Measurements from ENCODE around the gene SNCAIP. TPM values are rescaled to one million over a fixed set of nuclear protein-coding genes. Genes with fewer than 3 reads are reported as not detected.
A peak's percentile ranks its signal among the peaks of the same experiment; 100 is the strongest.

The SNCAIP gene
- total and polyA plus RNA-seq, 2 of the 4 experiments (the other 2 are of a cell fraction), result 15.3 to 19.0 TPM

- CTCF ChIA-PET, result no interaction called here
Measured at GRCh38 chr5:122312591-122313406, 762 bp downstream of the SNCAIP start.

More at GRCh38 chr5:122312591-122313406, 762 bp downstream of the SNCAIP start:
- Histone ChIP-seq H3K56ac (ENCODE audit: extremely low read depth, insufficient read depth, low read length) (peak overlapping the region; percentile 56), H2AK9ac (replicated peaks; ENCODE audit: low read depth, low read length, poor library complexity) (peak overlapping the region; percentile 77), H3K4me3 (ENCODE audit: insufficient read depth, low read depth, low read length) (peak overlapping the region; percentile 54), H4K20me1 (ENCODE audit: insufficient read depth, low read length) (no peaks in the 10 kb centered on the region), H4K91ac (ENCODE audit: insufficient read depth, low read depth, low read length) (no peak overlapping the region), H2BK15ac (ENCODE audit: low read depth, low read length) (no peak overlapping the region), H3K36me3 (ENCODE audit: control insufficient read depth, insufficient read depth, low read length) (no peaks in the 10 kb centered on the region), H3K23ac (ENCODE audit: low read depth, low read length) (peak overlapping the region; percentile 15), H3K9ac (ENCODE audit: low read depth, low read length) (peak overlapping the region; percentile 37), H3K18ac (ENCODE audit: low read depth, low read length) (0 out of 2 replicates have a peak overlapping the region, but pooled peaks have one; percentile 32), H2AFZ (replicated peaks; ENCODE audit: low read length, poor library complexity) (peak overlapping the region; percentile 91), H2BK20ac (ENCODE audit: low read depth, low read length) (no peak overlapping the region; the same call in 1 of the 2 replicates), H2BK5ac (ENCODE audit: low read depth, low read length, poor library complexity, severe bottlenecking) (peak overlapping the region; percentile 17), H3K9me1 (ENCODE audit: insufficient read depth, low read length) (peaks cover 4% of the 10 kb centered on the region), H4K5ac (ENCODE audit: low read depth, low read length) (no peak overlapping the region), H3K4ac (ENCODE audit: low read depth, low read length) (peak overlapping the region; percentile 32; the same call in 1 of the 2 replicates), H3K4me1 (ENCODE audit: control insufficient read depth, insufficient read depth, low read length) (peaks cover 4% of the 10 kb centered on the region; the same call in 1 of the 2 replicates), H2AK5ac (ENCODE audit: low read depth, low read length) (no peak overlapping the region), H3K27ac (ENCODE audit: insufficient read depth, low read length) (peak overlapping the region; percentile 53), H3K14ac (replicated peaks; ENCODE audit: low read depth, low read length) (no peak overlapping the region; the same call in 1 of the 2 replicates), H3K4me2 (ENCODE audit: low read depth, low read length) (peak overlapping the region; percentile 92), H2BK120ac (ENCODE audit: low read depth, low read length) (peak overlapping the region; percentile 3; the same call in 1 of the 2 replicates), H3K27me3 (ENCODE audit: control insufficient read depth, insufficient read depth, low read length) (no peaks in the 10 kb centered on the region), H3K9me3 (ENCODE audit: control insufficient read depth, insufficient read depth, low read length) (0 out of 2 replicates have a peak, but pooled peaks cover 2% of the 10 kb centered on the region), H4K8ac (ENCODE audit: low read depth in 2 of 2, low read length in 2 of 2) (peak overlapping the region in 1 of 2 experiments; percentile 53; a peak in 1 of 4 replicates), H3K79me1 (ENCODE audit: low read depth in 1 of 2, low read length in 2 of 2) (peaks cover 15 to 28% of the 10 kb centered on the region in 2 experiments)
- ATAC-seq (ENCODE audit: low read depth) (peak; percentile 70), DNase-seq (peak; percentile 54)
- dilution Hi-C loops (cut with HindIII; ENCODE audit: low sequenced_read_pairs, unreplicated experiment), result no loop called here
- BruUV-seq (replicated peaks), result no TSS peak
- POLR2A ChIA-PET (ENCODE audit: unreplicated experiment), result no interaction called here
- intact Hi-C loops (cut with micrococcal nuclease), result loop anchor here (1.0 to 5.0 kb wide), 4 partner anchors 80 to 186 kb away; no protein-coding TSS in a partner anchor
- TF ChIP-seq RAD21 (IDR thresholded peaks at IDR 0.05; ENCODE audit: low read length) (no peak; the same call in 1 of the 2 replicates), MAZ (IDR thresholded peaks at IDR 0.05; ENCODE audit: borderline replicate concordance, low read depth, low read length) (no peak), SMC3 (IDR thresholded peaks at IDR 0.05; ENCODE audit: low read depth, low read length) (peak; percentile 1; the same call in 1 of the 2 replicates), POLR2A (IDR thresholded peaks at IDR 0.05; ENCODE audit: low read depth, low read length) (no peak), MXI1 (IDR thresholded peaks at IDR 0.05; ENCODE audit: borderline replicate concordance, low read depth, low read length) (peak; percentile 47; the same call in 1 of the 2 replicates), CEBPB (IDR thresholded peaks at IDR 0.05; ENCODE audit: low read depth, low read length) (no peak), USF2 (IDR thresholded peaks at IDR 0.05; ENCODE audit: low read depth, low read length) (peak; percentile 41)
- 0% methylated on average over 5 of the region's 31 CpGs; no CpG with 5 or more reads in 1 of the 2 experiments for WGBS, 2 experiments (ENCODE audit: extremely low coverage in 2 of 2, insufficient read length in 1 of 2)
- in situ Hi-C loops (cut with MboI; ENCODE audit: low sequenced_read_pairs), result no loop called here

Data from IMR-90 (cell line).